Ishikawa (cell line): ENCODE results near the gene EFHD1.

Source experiments
- EGR1 ChIP-seq: IDR thresholded peaks from 2 replicates; pipeline ENCODE4 v1.6.1; 2012
- EP300 ChIP-seq: IDR thresholded peaks from 2 replicates; pipeline ENCODE4 v1.6.1; 2012; ENCODE audit warnings: borderline replicate concordance
- FOXM1 ChIP-seq: IDR thresholded peaks from 2 replicates; pipeline ENCODE4 v1.6.1; 2012; ENCODE audit warnings: low read depth, borderline replicate concordance
- MAX ChIP-seq: IDR thresholded peaks from 2 replicates; pipeline ENCODE4 v1.6.1; 2012
- NFIC ChIP-seq: IDR thresholded peaks from 2 replicates; pipeline ENCODE4 v1.6.1; 2012
- RAD21 ChIP-seq: IDR thresholded peaks from 2 replicates; pipeline ENCODE4 v1.6.1; 2012; ENCODE audit warnings: low read depth
- REST ChIP-seq: IDR thresholded peaks from 2 replicates; pipeline ENCODE4 v1.6.1; 2012; ENCODE audit warnings: low read depth, mild to moderate bottlenecking
- TAF1 ChIP-seq: IDR thresholded peaks from 2 replicates; pipeline ENCODE4 v1.6.1; 2012; ENCODE audit warnings: low read depth, mild to moderate bottlenecking
- TCF12 ChIP-seq: IDR thresholded peaks from 2 replicates; pipeline ENCODE4 v1.6.1; 2012; ENCODE audit warnings: low read depth
- TEAD4 ChIP-seq: IDR thresholded peaks from 2 replicates; pipeline ENCODE4 v1.6.1; 2012
- USF1 ChIP-seq: IDR thresholded peaks from 2 replicates; pipeline ENCODE4 v1.6.1; 2012

GRCh38 chr2:232593982-232594381, 39.4 kb upstream of the EFHD1 start:
- no peak for TF ChIP-seq EP300
- TF ChIP-seq REST = no peak
- TF ChIP-seq RAD21 = no peak
- no peak for TF ChIP-seq MAX
- TF ChIP-seq TEAD4 = no peak
- TF ChIP-seq TAF1 = no peak
- TF ChIP-seq TCF12 = no peak
- TF ChIP-seq USF1 = no peak
- TF ChIP-seq FOXM1 = no peak
- TF ChIP-seq EGR1 = no peak
- TF ChIP-seq NFIC = no peak
